Mesothelial cell of epicardium (in vitro differentiated cells): ENCODE data around the gene EGR4. TPM values are rescaled to one million over a fixed set of nuclear protein-coding genes. Genes with fewer than 3 reads are reported as not detected.

Experiments used
- DNase-seq, 2 experiments: peaks; one replicate each; pipeline ENCODE4 v3.0.0; 2021; ENCODE audit warnings: low spot score in 2 of 2; ENCODE audit not compliant: unreplicated experiment in 2 of 2
- H3K27ac Mint-ChIP-seq: 2 replicates; pipeline ENCODE4 v1.8.0; 2021; ENCODE audit warnings: mixed read lengths
- H3K27me3 Mint-ChIP-seq: 2 replicates; pipeline ENCODE4 v1.8.0; 2021; ENCODE audit warnings: low read depth, mixed read lengths
- H3K36me3 Mint-ChIP-seq: 2 replicates; pipeline ENCODE4 v1.8.0; 2021; ENCODE audit warnings: mixed read lengths
- H3K4me1 Mint-ChIP-seq: 2 replicates; pipeline ENCODE4 v1.8.0; 2021; ENCODE audit warnings: mixed read lengths
- H3K4me3 Mint-ChIP-seq: 2 replicates; pipeline ENCODE4 v1.8.0; 2021; ENCODE audit warnings: mild to moderate bottlenecking, moderate library complexity, mixed read lengths
- H3K9me3 Mint-ChIP-seq: 2 replicates; pipeline ENCODE4 v1.8.0; 2021; ENCODE audit warnings: mixed read lengths
- total RNA-seq: library from RNA; stranded (reverse); gene quantifications from 3 replicates; pipeline ENCODE4 v1.2.1, GENCODE V29; 2021
- TF ChIP-seq, protein P1 (sequence below): fragments of 200-600 bp; sonication (generic); IDR thresholded peaks from one replicate; pipeline ENCODE4 v1.5.0; 2021; ENCODE audit warnings: antibody characterized with exemption; ENCODE audit not compliant: unreplicated experiment

Gene EGR4
- total RNA-seq, 1 donor from 2014 or later = 0.36 TPM

DNA sequence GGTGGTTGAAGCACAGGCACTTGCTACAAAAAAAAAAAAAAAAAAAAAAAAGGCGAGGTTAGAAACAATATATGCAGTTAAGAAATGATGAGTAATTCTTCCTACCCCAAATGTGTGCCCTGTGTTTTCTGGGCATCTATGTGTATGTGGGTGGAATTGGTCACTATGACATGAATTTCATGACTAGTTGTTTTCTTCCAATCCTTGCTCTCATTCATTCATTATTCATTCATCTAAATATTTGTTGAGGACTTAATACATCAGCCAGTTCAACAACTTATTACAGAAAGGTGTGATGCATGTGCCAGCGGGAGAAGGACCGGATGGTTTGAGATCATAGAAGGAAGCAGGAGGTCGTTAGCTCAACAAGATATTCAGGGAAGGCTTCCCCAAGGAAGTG is 8.3 kb upstream of the EGR4 start:
- Mint-ChIP-seq H3K27ac (no peak overlapping the region), H3K4me3 (no peak overlapping the region), H3K9me3 (no peaks in the 10 kb centered on the region), H3K27me3 (peaks cover 91% of the 10 kb centered on the region), H3K4me1 (no peaks in the 10 kb centered on the region), H3K36me3 (no peaks in the 10 kb centered on the region)
- TF ChIP-seq, protein P1, sequence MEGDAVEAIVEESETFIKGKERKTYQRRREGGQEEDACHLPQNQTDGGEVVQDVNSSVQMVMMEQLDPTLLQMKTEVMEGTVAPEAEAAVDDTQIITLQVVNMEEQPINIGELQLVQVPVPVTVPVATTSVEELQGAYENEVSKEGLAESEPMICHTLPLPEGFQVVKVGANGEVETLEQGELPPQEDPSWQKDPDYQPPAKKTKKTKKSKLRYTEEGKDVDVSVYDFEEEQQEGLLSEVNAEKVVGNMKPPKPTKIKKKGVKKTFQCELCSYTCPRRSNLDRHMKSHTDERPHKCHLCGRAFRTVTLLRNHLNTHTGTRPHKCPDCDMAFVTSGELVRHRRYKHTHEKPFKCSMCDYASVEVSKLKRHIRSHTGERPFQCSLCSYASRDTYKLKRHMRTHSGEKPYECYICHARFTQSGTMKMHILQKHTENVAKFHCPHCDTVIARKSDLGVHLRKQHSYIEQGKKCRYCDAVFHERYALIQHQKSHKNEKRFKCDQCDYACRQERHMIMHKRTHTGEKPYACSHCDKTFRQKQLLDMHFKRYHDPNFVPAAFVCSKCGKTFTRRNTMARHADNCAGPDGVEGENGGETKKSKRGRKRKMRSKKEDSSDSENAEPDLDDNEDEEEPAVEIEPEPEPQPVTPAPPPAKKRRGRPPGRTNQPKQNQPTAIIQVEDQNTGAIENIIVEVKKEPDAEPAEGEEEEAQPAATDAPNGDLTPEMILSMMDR = no peak
- no peak for DNase-seq

DNA sequence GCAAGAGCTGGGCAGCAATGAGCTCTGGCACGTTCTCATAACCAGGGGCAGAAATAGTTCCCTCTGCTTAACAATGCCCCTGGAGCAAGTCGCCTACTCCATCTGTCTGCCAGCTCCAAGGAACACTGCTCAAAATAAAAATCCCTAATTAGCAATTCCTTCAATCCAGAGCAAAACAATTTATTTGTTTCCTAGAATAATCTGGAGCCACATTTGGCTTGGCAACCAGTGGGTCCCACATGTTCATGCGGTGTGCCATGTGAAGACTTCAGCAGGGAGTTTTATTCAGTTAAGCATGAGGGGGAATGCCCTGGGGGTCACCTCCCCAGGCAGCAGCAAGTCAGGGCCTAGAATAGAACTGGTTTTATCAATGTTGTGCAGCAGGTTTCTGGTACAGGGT is 7.6 kb upstream of the EGR4 start:
- peaks cover 92% of the 10 kb centered on the region for H3K27me3 Mint-ChIP-seq
- DNase-seq = no peak
- no peaks in the 10 kb centered on the region for H3K4me1 Mint-ChIP-seq
- TF ChIP-seq, protein P1 = no peak
- no peak overlapping the region for H3K4me3 Mint-ChIP-seq
- H3K9me3 Mint-ChIP-seq = no peaks in the 10 kb centered on the region
- no peak overlapping the region for H3K27ac Mint-ChIP-seq
- no peaks in the 10 kb centered on the region for H3K36me3 Mint-ChIP-seq

DNA sequence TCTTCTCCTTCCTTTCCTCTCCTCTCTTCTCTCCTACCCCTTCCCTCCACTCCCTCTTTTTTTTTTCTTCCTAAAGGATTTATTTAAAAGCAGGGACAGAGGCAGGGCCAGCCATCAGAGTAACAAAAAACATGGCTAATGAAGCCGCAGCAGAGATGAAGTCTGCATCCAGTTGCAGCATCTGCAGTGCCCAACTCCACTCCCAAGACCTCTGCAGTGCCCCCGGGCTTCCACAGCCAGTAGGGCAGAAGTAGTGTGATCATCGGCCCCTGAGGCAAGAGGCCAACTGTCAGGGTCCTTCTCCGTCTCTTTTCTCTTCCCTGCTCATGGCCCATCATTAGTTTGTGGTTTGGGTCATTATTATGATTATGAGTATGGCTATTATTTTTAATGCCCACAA is 4.2 kb upstream of the EGR4 start:
- Mint-ChIP-seq H3K27me3 (peaks cover 91% of the 10 kb centered on the region), H3K4me3 (no peak overlapping the region), H3K4me1 (no peaks in the 10 kb centered on the region), H3K36me3 (no peaks in the 10 kb centered on the region), H3K9me3 (no peaks in the 10 kb centered on the region), H3K27ac (no peak overlapping the region)
- TF ChIP-seq, protein P1 = no peak
- DNase-seq = no peak

DNA sequence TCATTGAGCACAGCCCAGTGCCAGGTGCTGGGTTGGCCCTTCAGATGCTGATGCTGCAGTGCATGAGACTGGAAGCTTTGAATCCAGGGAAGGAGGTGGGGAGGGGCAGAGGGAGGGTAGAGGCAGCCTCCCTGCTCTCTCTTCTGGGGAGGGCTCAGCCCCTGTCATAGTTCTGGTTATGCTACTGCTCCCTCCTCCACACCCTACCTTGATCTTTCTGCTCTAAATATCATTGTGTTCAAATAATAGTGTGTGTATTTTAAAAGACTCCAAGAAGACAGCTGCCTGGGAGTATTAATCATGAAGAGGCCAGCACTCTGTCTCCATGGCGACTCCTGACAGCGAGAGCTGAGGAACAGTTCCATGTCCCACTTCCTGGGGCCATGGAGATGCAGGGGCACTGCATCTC is 3.8 kb upstream of the EGR4 start:
- no peak for DNase-seq
- Mint-ChIP-seq H3K4me1 (no peaks in the 10 kb centered on the region), H3K36me3 (no peaks in the 10 kb centered on the region), H3K27ac (no peak overlapping the region), H3K27me3 (peaks cover 91% of the 10 kb centered on the region), H3K9me3 (no peaks in the 10 kb centered on the region), H3K4me3 (no peak overlapping the region)
- TF ChIP-seq, protein P1 = no peak

DNA sequence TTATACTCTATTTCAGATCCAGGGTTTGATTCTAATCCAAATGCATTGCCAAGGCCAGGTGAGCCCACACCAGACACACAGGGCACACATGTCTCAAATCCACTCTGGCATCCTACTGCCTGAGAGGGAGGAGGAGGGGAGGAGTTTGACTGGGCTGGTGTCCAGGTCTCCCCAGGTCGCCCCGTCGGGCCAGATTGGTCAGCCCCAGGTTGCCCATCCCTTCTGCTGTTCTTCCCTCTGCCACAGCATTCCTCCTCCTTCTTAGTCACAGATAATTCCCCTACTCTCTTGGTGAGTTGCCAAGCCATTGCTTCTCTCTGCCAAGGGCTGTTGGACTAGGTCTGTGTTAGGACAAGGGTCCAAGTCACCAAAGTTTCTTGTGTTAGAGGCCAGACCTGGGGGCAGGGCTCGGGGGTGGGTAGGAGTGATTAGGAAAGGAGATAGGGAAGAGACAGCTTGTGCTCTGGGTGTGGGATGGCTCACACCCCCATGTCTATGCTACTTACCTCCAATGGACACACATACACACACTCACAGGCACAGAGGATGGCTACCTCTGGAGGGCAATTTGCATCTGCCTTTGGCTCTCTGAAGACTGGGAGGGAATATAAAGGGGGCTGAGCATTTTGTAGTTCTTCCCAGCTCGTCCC is 2.5 kb upstream of the EGR4 start:
- Mint-ChIP-seq H3K36me3 (no peaks in the 10 kb centered on the region), H3K9me3 (no peaks in the 10 kb centered on the region), H3K4me1 (peaks cover 4% of the 10 kb centered on the region), H3K27ac (no peak overlapping the region), H3K27me3 (peaks cover 91% of the 10 kb centered on the region), H3K4me3 (no peak overlapping the region)
- no peak for DNase-seq
- TF ChIP-seq, protein P1 = no peak

DNA sequence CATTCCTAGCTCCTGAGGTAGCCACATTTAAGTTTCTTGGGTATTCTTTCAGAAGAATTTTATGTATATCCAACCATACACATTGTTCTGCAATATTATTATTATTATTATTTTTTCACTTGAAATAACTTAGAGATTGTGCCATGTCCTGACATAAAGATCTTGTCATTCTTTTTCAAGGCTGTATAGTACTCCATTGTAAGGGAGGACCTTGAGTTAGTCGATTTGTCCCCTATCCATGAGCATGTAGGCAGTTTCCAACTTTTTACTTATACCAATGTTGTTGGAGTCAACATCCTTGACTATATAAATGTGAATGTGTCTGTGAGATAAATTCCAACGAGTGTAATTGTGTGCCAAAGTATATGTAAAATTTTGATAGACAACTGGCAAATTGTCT is 891 bp upstream of the EGR4 start:
- TF ChIP-seq, protein P1 = no peak
- no peak overlapping the region for H3K4me3 Mint-ChIP-seq
- peaks cover 92% of the 10 kb centered on the region for H3K27me3 Mint-ChIP-seq
- no peak for DNase-seq
- H3K9me3 Mint-ChIP-seq = no peaks in the 10 kb centered on the region
- H3K4me1 Mint-ChIP-seq = peaks cover 4% of the 10 kb centered on the region
- no peak overlapping the region for H3K27ac Mint-ChIP-seq
- no peaks in the 10 kb centered on the region for H3K36me3 Mint-ChIP-seq
